Thyroid gland (tissue), 4 donors: Measurements from ENCODE around the gene CHST13.

Source experiments
- CTCF ChIP-seq, 6 experiments: fragments of 200-600 bp in 3 of 6; fragments of 450-650 bp in 3 of 6; sonication (generic) in 3 of 6; IDR thresholded peaks; one replicate each; pipeline ENCODE4 v1.5.1; 2016 to 2019; ENCODE audit warnings: antibody characterized with exemption in 6 of 6, mild to moderate bottlenecking in 2 of 6, inconsistent platforms in 1 of 6, moderate library complexity in 1 of 6
- POLR2A ChIP-seq, 2 donors: fragments of 450-650 bp; IDR thresholded peaks; one replicate each; pipeline ENCODE4 v1.6.1; 2017; ENCODE audit warnings: antibody characterized with exemption in 2 of 2, mild to moderate bottlenecking in 2 of 2, moderate library complexity in 1 of 2

- TF ChIP-seq CTCF (IDR thresholded peaks at IDR 0.05): no peak
- no peak for TF ChIP-seq POLR2A (IDR thresholded peaks at IDR 0.05)
Measured at GRCh38 chr3:126516152-126516935, 7.6 kb upstream of the CHST13 start.
